NCI-H345 treated with DMSO at 0.1 percent for 48 hours (cell line): ENCODE results near the gene CTXND2.

ENCODE experiments used
- DNase-seq: peaks from one replicate; lab custom pipeline; 2025; ENCODE audit not compliant: unreplicated experiment; lab: John Stamatoyannopoulos, UW

The CTXND2 gene

GRCh38 chr1:150960646-150961045, 73.7 kb downstream of the CTXND2 start:
- no peak for DNase-seq

- no peak for DNase-seq
Measured at GRCh38 chr1:150961756-150962155, 74.8 kb downstream of the CTXND2 start.
